Stimulated activated CD8-positive, alpha-beta memory T cell treated with anti-CD3 and anti-CD28 coated beads, Interleukin-7, amount 100 ng/mL, for 1 hour (primary cell): ENCODE results near the gene MRPL48.
"Not testable (repeated sequence)": the region's sequence is repeated elsewhere in the genome, so short reads cannot be mapped to it uniquely, and the experiment has no call there.

Source experiments
- DNase-seq, 2 donors: peaks; one replicate each; pipeline ENCODE4 v3.0.0-alpha.2; 2020; ENCODE audit warnings: low read depth in 2 of 2

The MRPL48 gene

GRCh38 chr11:73779084-73779902 lies 8.4 kb upstream of the MRPL48 start:
- DNase-seq: peak; percentile 88 to 94

GRCh38 chr11:73781303-73781702 lies 6.4 kb upstream of the MRPL48 start:
- DNase-seq: no peak

- DNase-seq: no peak
These were observed 4.1 kb upstream of the MRPL48 start for GRCh38 chr11:73783483-73784020.

- no peak for DNase-seq
These were observed 3.5 kb upstream of the MRPL48 start for GRCh38 chr11:73784080-73784634.

GRCh38 chr11:73784734-73785133 lies 2.9 kb upstream of the MRPL48 start:
- no peak for DNase-seq

GRCh38 chr11:73785467-73785866 lies 2.2 kb upstream of the MRPL48 start:
- DNase-seq: not testable (repeated sequence)

- no peak for DNase-seq
These were observed 527 bp upstream of the MRPL48 start for GRCh38 chr11:73787051-73787642.

GRCh38 chr11:73789279-73789670 lies 1.6 kb downstream of the MRPL48 start:
- no peak for DNase-seq

- DNase-seq: no peak
These were observed 4.9 kb downstream of the MRPL48 start for GRCh38 chr11:73792584-73792983.

- DNase-seq: no peak
These were observed 8.4 kb downstream of the MRPL48 start for GRCh38 chr11:73795925-73796632.

- DNase-seq: no peak
These were observed 9.8 kb downstream of the MRPL48 start for GRCh38 chr11:73797457-73797856.

- no peak for DNase-seq
These were observed 12.7 kb downstream of the MRPL48 start for GRCh38 chr11:73800276-73800806.

- no peak for DNase-seq
These were observed 13.5 kb downstream of the MRPL48 start for GRCh38 chr11:73801136-73801535.

- no peak for DNase-seq
These were observed 17.0 kb downstream of the MRPL48 start for GRCh38 chr11:73804712-73805111.

- DNase-seq: no peak
These were observed 20.4 kb downstream of the MRPL48 start for GRCh38 chr11:73808052-73808451.

GRCh38 chr11:73810637-73811036 lies 23.0 kb downstream of the MRPL48 start:
- DNase-seq: no peak

- no peak for DNase-seq
These were observed 24.6 kb downstream of the MRPL48 start for GRCh38 chr11:73812234-73812633.

GRCh38 chr11:73814812-73815211 lies 27.1 kb downstream of the MRPL48 start:
- no peak for DNase-seq

- DNase-seq: no peak
These were observed 31.2 kb downstream of the MRPL48 start for GRCh38 chr11:73818846-73819245.

- DNase-seq: no peak
These were observed 42.6 kb downstream of the MRPL48 start for GRCh38 chr11:73830261-73830660.

- no peak for DNase-seq
These were observed 45.4 kb downstream of the MRPL48 start for GRCh38 chr11:73833067-73833466.
